WTC11 (cell line): ENCODE data around the gene SMIM20. TPM values are rescaled to one million over a fixed set of nuclear protein-coding genes. Genes with fewer than 3 reads are reported as not detected.

Experiments
- ATAC-seq: fragments of 200-7000 bp; cut with Tn5 transposase; 2 replicates; pipeline ENCODE4 v1.10.0; 2021; ENCODE audit warnings: mild to moderate bottlenecking, moderate library complexity
- CTCF ChIA-PET: fragments of 300-600 bp; sonication (Branson Sonifier 250); formaldehyde crosslinking; loops from one replicate; lab custom pipeline; 2021; ENCODE audit warnings: antibody characterized with exemption; lab: Charles Lee
- POLR2A ChIA-PET: fragments of 350-600 bp; sonication (Branson Sonifier 250); formaldehyde crosslinking; loops from one replicate; lab custom pipeline; 2021; ENCODE audit warnings: antibody characterized with exemption; lab: Charles Lee
- DNase-seq: peaks from one replicate; pipeline ENCODE4 v3.0.0; 2021; ENCODE audit warnings: low spot score
- H3K27ac Mint-ChIP-seq: 2 replicates; pipeline ENCODE4 v1.8.0; 2021; ENCODE audit warnings: mixed read lengths
- H3K27me3 Mint-ChIP-seq: 2 replicates; pipeline ENCODE4 v1.8.0; 2021; ENCODE audit warnings: low read depth, mild to moderate bottlenecking, moderate library complexity, mixed read lengths
- H3K36me3 Mint-ChIP-seq: 2 replicates; pipeline ENCODE4 v1.8.0; 2021; ENCODE audit warnings: mixed read lengths
- H3K4me1 Mint-ChIP-seq: 2 replicates; pipeline ENCODE4 v1.8.0; 2022; ENCODE audit warnings: mixed read lengths
- H3K4me3 Mint-ChIP-seq: 2 replicates; pipeline ENCODE4 v1.8.0; 2021; ENCODE audit warnings: mild to moderate bottlenecking, moderate library complexity, mixed read lengths
- H3K9me3 Mint-ChIP-seq: 2 replicates; pipeline ENCODE4 v1.8.0; 2021; ENCODE audit warnings: mixed read lengths
- CBFB ChIP-seq: sonication (generic); formaldehyde crosslinking; IDR thresholded peaks from 2 replicates; pipeline ENCODE4 v1.8.1; 2022; ENCODE audit warnings: mild to moderate bottlenecking, low read depth, missing genetic modification reagents
- FOXJ3 ChIP-seq: sonication (generic); formaldehyde crosslinking; IDR thresholded peaks from 2 replicates; pipeline ENCODE4 v1.9.0; 2021; ENCODE audit warnings: missing genetic modification reagents, mild to moderate bottlenecking, borderline replicate concordance
- HMGA2 ChIP-seq: fragments of 250-450 bp; sonication (Bioruptor Pico); IDR thresholded peaks from 2 replicates; pipeline ENCODE4 v1.4.0; 2021; ENCODE audit warnings: mild to moderate bottlenecking, moderate library complexity
- HMGXB4 ChIP-seq: sonication (generic); formaldehyde crosslinking; IDR thresholded peaks from 2 replicates; pipeline ENCODE4 v1.8.1; 2023; ENCODE audit warnings: mild to moderate bottlenecking, moderate library complexity, missing genetic modification reagents
- KAT7 ChIP-seq: sonication (generic); formaldehyde crosslinking; IDR thresholded peaks from 2 replicates; pipeline ENCODE4 v1.8.1; 2023; ENCODE audit warnings: missing genetic modification reagents, mild to moderate bottlenecking, borderline replicate concordance
- MYBL2 ChIP-seq: sonication (generic); formaldehyde crosslinking; IDR thresholded peaks from 2 replicates; pipeline ENCODE4 v1.8.1; 2023; ENCODE audit warnings: mild to moderate bottlenecking, moderate library complexity, missing genetic modification reagents
- PREB ChIP-seq: sonication (generic); formaldehyde crosslinking; IDR thresholded peaks from 2 replicates; pipeline ENCODE4 v1.8.1; 2022; ENCODE audit warnings: mild to moderate bottlenecking, missing genetic modification reagents, moderate library complexity, borderline replicate concordance
- SMAD4 ChIP-seq: sonication (generic); formaldehyde crosslinking; IDR thresholded peaks from 2 replicates; pipeline ENCODE4 v1.8.0; 2022; ENCODE audit warnings: mild to moderate bottlenecking, missing genetic modification reagents
- SOX15 ChIP-seq: fragments of 250-450 bp; sonication (Bioruptor Pico); IDR thresholded peaks from 2 replicates; pipeline ENCODE4 v1.9.0; 2021; ENCODE audit warnings: mild to moderate bottlenecking
- TP53 ChIP-seq: sonication (generic); formaldehyde crosslinking; IDR thresholded peaks from 2 replicates; pipeline ENCODE4 v1.8.1; 2023; ENCODE audit warnings: mild to moderate bottlenecking, missing genetic modification reagents
- total RNA-seq: library from RNA; stranded (reverse); gene quantifications from 3 replicates; pipeline ENCODE4 v1.2.3, GENCODE V29; 2021
- TF ChIP-seq, protein P1 (sequence below): fragments of 250-450 bp; sonication (Bioruptor Pico); conservative IDR thresholded peaks from 2 replicates; pipeline ENCODE4 v1.9.0; 2021; ENCODE audit warnings: mild to moderate bottlenecking
- TF ChIP-seq, protein P2 (sequence below): sonication (generic); formaldehyde crosslinking; IDR thresholded peaks from 2 replicates; pipeline ENCODE4 v1.8.0; 2022; ENCODE audit warnings: mild to moderate bottlenecking, missing genetic modification reagents
- TF ChIP-seq, protein P3 (sequence below): sonication (generic); formaldehyde crosslinking; IDR thresholded peaks from 2 replicates; pipeline ENCODE4 v1.8.1; 2023; ENCODE audit warnings: mild to moderate bottlenecking, missing genetic modification reagents, borderline replicate concordance
- TF ChIP-seq, protein P4 (sequence below): fragments of 250-450 bp; sonication (Bioruptor Pico); IDR thresholded peaks from 2 replicates; pipeline ENCODE4 v1.9.0; 2021; ENCODE audit warnings: mild to moderate bottlenecking
- TF ChIP-seq, protein P5 (sequence below): sonication (generic); formaldehyde crosslinking; IDR thresholded peaks from 2 replicates; pipeline ENCODE4 v1.8.0; 2022; ENCODE audit warnings: missing genetic modification reagents

The SMIM20 gene
- total RNA-seq, 1 experiment from 2014 or later: 39.4 TPM

- ATAC-seq: no peak
- no peaks in the 10 kb centered on the region for H3K36me3 Mint-ChIP-seq
- H3K27me3 Mint-ChIP-seq: no peaks in the 10 kb centered on the region; the same call in 1 of the 2 replicates
- TF ChIP-seq PREB (CRISPR knock-in tag) (no peak), HMGXB4 (no peak), SOX15 (CRISPR knock-in tag) (no peak), KAT7 (no peak), MYBL2 (no peak), CBFB (CRISPR knock-in tag) (no peak), HMGA2 (no peak), TP53 (CRISPR knock-in tag) (no peak), SMAD4 (CRISPR knock-in tag) (no peak), FOXJ3 (CRISPR knock-in tag) (no peak)
- TF ChIP-seq, protein P1, sequence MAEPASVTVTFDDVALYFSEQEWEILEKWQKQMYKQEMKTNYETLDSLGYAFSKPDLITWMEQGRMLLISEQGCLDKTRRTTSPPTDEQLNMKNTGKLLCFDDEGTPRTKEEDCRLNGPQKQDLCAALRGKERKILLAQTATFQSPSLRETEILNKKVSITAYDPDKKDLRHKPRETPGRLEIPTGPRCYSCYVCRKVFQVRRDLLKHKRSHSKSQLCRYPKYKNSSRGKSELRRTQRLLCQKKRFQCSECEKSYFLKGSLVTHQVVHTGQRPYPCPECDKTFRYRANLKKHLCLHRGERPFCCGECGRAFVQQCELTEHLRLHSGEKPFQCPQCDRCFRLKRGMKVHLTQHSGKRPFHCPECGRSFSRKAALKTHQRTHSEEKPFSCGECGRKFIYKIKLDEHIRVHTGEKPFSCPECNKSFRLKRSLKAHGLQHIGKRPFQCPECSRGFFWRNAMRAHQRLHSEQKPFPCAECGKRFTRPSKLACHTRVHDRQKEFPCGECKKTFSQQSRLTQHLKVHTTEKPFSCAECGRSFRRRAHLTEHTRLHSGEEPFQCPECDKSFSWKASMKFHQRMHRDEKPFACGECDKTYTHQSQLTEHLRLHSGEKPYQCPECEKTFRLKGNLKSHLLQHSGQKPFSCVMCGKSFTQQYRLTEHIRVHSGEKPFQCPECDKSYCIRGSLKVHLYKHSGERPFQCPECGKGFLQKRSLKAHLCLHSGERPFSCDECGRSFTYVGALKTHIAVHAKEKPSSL: no peak
- TF ChIP-seq, protein P2, sequence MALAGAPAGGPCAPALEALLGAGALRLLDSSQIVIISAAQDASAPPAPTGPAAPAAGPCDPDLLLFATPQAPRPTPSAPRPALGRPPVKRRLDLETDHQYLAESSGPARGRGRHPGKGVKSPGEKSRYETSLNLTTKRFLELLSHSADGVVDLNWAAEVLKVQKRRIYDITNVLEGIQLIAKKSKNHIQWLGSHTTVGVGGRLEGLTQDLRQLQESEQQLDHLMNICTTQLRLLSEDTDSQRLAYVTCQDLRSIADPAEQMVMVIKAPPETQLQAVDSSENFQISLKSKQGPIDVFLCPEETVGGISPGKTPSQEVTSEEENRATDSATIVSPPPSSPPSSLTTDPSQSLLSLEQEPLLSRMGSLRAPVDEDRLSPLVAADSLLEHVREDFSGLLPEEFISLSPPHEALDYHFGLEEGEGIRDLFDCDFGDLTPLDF: no peak
- TF ChIP-seq, protein P3, sequence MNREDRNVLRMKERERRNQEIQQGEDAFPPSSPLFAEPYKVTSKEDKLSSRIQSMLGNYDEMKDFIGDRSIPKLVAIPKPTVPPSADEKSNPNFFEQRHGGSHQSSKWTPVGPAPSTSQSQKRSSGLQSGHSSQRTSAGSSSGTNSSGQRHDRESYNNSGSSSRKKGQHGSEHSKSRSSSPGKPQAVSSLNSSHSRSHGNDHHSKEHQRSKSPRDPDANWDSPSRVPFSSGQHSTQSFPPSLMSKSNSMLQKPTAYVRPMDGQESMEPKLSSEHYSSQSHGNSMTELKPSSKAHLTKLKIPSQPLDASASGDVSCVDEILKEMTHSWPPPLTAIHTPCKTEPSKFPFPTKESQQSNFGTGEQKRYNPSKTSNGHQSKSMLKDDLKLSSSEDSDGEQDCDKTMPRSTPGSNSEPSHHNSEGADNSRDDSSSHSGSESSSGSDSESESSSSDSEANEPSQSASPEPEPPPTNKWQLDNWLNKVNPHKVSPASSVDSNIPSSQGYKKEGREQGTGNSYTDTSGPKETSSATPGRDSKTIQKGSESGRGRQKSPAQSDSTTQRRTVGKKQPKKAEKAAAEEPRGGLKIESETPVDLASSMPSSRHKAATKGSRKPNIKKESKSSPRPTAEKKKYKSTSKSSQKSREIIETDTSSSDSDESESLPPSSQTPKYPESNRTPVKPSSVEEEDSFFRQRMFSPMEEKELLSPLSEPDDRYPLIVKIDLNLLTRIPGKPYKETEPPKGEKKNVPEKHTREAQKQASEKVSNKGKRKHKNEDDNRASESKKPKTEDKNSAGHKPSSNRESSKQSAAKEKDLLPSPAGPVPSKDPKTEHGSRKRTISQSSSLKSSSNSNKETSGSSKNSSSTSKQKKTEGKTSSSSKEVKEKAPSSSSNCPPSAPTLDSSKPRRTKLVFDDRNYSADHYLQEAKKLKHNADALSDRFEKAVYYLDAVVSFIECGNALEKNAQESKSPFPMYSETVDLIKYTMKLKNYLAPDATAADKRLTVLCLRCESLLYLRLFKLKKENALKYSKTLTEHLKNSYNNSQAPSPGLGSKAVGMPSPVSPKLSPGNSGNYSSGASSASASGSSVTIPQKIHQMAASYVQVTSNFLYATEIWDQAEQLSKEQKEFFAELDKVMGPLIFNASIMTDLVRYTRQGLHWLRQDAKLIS (CRISPR knock-in tag): no peak
- TF ChIP-seq, protein P4, sequence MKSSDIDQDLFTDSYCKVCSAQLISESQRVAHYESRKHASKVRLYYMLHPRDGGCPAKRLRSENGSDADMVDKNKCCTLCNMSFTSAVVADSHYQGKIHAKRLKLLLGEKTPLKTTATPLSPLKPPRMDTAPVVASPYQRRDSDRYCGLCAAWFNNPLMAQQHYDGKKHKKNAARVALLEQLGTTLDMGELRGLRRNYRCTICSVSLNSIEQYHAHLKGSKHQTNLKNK: no peak
- TF ChIP-seq, protein P5, sequence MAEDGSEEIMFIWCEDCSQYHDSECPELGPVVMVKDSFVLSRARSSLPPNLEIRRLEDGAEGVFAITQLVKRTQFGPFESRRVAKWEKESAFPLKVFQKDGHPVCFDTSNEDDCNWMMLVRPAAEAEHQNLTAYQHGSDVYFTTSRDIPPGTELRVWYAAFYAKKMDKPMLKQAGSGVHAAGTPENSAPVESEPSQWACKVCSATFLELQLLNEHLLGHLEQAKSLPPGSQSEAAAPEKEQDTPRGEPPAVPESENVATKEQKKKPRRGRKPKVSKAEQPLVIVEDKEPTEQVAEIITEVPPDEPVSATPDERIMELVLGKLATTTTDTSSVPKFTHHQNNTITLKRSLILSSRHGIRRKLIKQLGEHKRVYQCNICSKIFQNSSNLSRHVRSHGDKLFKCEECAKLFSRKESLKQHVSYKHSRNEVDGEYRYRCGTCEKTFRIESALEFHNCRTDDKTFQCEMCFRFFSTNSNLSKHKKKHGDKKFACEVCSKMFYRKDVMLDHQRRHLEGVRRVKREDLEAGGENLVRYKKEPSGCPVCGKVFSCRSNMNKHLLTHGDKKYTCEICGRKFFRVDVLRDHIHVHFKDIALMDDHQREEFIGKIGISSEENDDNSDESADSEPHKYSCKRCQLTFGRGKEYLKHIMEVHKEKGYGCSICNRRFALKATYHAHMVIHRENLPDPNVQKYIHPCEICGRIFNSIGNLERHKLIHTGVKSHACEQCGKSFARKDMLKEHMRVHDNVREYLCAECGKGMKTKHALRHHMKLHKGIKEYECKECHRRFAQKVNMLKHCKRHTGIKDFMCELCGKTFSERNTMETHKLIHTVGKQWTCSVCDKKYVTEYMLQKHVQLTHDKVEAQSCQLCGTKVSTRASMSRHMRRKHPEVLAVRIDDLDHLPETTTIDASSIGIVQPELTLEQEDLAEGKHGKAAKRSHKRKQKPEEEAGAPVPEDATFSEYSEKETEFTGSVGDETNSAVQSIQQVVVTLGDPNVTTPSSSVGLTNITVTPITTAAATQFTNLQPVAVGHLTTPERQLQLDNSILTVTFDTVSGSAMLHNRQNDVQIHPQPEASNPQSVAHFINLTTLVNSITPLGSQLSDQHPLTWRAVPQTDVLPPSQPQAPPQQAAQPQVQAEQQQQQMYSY: no peak
- no peak overlapping the region for H3K4me3 Mint-ChIP-seq
- no peak overlapping the region for H3K27ac Mint-ChIP-seq
- DNase-seq: no peak
- CTCF ChIA-PET: no interaction called here
- 0 out of 2 replicates have a peak, but pooled peaks cover 3% of the 10 kb centered on the region for H3K9me3 Mint-ChIP-seq
- POLR2A ChIA-PET: no interaction called here
- H3K4me1 Mint-ChIP-seq: peaks cover 18% of the 10 kb centered on the region
These were observed 52.2 kb downstream of the SMIM20 start for GRCh38 chr4:25966171-25966570.
